NCI-H2107 treated with DMSO at 0.1 percent for 48 hours (cell line): ENCODE results near the gene FXYD6.
"Not testable (repeated sequence)": the region's sequence is repeated elsewhere in the genome, so short reads cannot be mapped to it uniquely, and the experiment has no call there.

Source experiments
- DNase-seq: peaks from one replicate; lab custom pipeline; 2025; ENCODE audit not compliant: unreplicated experiment; lab: John Stamatoyannopoulos, UW

Gene FXYD6

GRCh38 chr11:117819096-117820040, 57.1 kb downstream of the FXYD6 start:
- peak; percentile 70 for DNase-seq

- DNase-seq = no peak
These were observed 58.2 kb downstream of the FXYD6 start for GRCh38 chr11:117818041-117818873.

GRCh38 chr11:117817368-117818040, 59.0 kb downstream of the FXYD6 start:
- peak; percentile 66 for DNase-seq

GRCh38 chr11:117816846-117817367, 59.6 kb downstream of the FXYD6 start:
- DNase-seq = no peak

- DNase-seq = no peak
These were observed 60.2 kb downstream of the FXYD6 start for GRCh38 chr11:117816151-117816741.

GRCh38 chr11:117815262-117815803, 61.1 kb downstream of the FXYD6 start:
- DNase-seq = no peak

- peak; percentile 88 for DNase-seq
These were observed 61.6 kb downstream of the FXYD6 start for GRCh38 chr11:117814766-117815261.

GRCh38 chr11:117814204-117814765, 62.2 kb downstream of the FXYD6 start:
- DNase-seq = no peak

GRCh38 chr11:117810056-117810451, 66.4 kb downstream of the FXYD6 start:
- not testable (repeated sequence) for DNase-seq

GRCh38 chr11:117809236-117810055, 67.0 kb downstream of the FXYD6 start:
- DNase-seq = peak; percentile 58

- DNase-seq = no peak
These were observed 67.7 kb downstream of the FXYD6 start for GRCh38 chr11:117808784-117809183.

GRCh38 chr11:117807482-117808327, 68.8 kb downstream of the FXYD6 start:
- DNase-seq = peak; percentile 32

GRCh38 chr11:117806846-117807245, 69.6 kb downstream of the FXYD6 start:
- no peak for DNase-seq

- DNase-seq = no peak
These were observed 71.4 kb downstream of the FXYD6 start for GRCh38 chr11:117805045-117805444.

GRCh38 chr11:117803896-117804295, 72.6 kb downstream of the FXYD6 start:
- DNase-seq = no peak

GRCh38 chr11:117799634-117800033, 76.8 kb downstream of the FXYD6 start:
- no peak for DNase-seq

GRCh38 chr11:117796872-117797529, 79.5 kb downstream of the FXYD6 start, which contains the start of gene DSCAML1:
Gene DSCAML1, minus strand, starts transcription at chr11:117797216. Its CDS starts 137 bp downstream, at chr11:117797079.
- peak; percentile 50 for DNase-seq
